ENCODE measurements around the gene FRS3.
"Not testable (repeated sequence)": the region's sequence is repeated elsewhere in the genome, so short reads cannot be mapped to it uniquely, and the experiment has no call there.

Gene FRS3

DNA sequence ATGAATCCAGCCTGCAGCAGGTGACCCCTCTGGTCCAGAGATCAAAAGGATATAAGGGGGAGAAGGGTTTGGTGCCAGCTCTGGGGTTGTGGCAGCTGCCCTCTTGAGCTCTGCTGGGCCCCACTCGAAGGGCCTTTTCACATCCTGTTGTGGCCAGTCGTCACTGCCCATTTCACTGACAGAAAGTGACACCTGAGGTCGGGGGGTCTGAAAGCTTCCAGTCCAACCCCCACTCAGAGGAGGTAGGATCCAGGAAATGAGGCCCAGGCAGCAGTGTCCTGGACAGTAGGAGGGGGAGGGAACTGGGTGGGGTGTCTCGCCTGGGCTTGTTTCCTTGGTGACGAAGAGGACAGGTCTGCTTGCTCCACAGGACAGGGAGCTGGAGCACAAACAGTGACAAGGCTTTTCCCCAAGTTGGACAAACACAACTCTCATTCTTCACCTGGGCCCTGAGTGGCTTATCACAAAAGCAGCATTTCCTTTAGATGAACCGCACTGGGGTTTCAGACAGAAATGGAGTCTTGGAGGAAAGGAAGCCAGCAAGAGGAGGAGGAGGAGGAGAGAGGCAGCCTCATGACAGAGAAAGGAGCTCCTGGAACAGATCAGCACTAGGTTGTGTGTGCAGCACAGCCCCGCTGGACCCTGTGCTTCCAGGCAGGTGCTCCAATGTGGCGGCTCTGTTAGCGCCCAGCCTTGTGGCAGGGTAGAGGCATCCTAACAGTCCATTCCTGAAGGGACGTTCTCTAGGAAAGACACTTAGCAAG lies 11.0 kb downstream of the FRS3 start:
- DNase-seq = no peak

DNA sequence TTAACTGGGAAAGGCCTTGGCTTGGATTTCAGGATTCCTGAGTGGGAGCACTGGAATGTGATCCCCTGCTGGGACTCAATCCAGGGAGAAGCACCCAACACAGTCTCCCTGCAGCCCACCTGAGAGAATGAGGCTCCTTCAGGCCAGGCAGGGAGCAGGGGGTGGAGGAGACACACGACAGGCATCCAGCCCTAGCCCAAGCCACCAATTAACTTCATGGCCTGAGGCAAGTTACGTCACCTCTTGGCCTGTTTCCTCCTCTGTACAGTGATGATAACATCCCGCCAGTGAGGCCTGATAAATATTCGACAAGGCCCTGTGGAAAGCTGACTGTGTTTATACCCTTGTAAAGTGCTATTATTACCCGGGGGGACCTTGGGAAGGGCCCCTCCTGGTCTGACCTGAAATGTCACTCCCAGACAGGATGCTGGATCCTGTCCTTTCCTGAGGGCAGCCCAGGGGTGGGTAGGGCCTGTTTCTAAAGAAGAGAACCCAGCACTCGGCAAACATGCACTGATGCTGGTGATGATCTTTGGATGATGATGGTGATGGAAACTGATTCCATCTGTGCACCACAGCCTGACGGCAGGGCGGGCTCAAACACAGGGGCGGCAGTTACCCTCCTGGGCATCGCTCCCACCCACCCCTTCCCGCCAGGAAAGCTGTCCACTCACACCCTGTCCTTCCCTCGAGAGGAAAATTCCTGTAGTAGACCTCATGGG lies 12.4 kb downstream of the FRS3 start:
- no peak for DNase-seq

DNA sequence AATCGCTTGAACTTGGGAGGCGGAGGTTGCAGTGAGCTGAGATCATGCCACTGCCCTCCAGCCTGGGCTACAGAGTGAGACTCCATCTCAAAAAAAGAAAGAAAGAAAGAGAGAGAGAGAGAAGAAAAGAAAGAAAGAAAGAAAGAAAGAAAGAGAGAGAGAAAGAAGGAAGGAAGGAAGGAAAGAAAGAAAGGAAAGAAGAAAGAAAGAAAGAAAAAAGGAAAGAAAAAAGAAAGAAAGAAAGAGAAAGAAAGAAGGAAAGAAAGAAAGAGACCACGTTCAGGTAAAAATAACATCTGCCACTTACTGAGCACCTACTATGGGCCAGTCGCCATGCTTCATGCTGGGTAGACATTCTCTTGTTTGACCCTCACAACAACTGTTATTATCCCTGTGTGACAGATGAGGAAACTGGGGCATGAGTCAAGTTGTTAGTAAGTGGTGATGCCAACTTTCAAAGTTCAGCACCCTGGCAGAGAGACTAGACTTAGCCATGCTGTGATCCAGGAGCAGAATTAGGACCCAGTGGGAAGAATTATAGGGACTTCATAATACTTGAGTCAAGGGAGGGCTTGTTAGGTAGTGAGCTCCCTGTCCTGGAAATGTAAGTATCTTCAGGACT lies 13.5 kb downstream of the FRS3 start:
- DNase-seq = not testable (repeated sequence)

DNA sequence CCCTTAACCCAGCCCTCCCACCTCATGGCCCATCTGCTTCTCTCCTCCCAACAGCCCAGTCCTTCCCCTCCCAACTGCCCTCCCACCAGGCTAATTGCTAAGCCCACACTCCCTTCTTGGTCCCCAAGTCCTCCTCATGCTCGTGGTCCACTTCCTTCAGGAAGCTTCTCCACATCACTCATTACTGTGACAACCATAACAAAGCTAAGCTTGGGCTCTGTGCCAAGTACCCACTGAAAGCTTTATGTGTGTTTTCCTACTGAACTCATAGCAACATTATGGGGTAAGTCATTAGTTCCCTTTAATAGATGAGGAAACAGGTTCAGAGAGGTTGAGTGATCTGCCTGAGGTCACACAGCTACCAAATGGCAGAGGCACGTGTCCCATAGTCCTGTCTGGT lies 16.2 kb downstream of the FRS3 start:
- no peak for DNase-seq

DNA sequence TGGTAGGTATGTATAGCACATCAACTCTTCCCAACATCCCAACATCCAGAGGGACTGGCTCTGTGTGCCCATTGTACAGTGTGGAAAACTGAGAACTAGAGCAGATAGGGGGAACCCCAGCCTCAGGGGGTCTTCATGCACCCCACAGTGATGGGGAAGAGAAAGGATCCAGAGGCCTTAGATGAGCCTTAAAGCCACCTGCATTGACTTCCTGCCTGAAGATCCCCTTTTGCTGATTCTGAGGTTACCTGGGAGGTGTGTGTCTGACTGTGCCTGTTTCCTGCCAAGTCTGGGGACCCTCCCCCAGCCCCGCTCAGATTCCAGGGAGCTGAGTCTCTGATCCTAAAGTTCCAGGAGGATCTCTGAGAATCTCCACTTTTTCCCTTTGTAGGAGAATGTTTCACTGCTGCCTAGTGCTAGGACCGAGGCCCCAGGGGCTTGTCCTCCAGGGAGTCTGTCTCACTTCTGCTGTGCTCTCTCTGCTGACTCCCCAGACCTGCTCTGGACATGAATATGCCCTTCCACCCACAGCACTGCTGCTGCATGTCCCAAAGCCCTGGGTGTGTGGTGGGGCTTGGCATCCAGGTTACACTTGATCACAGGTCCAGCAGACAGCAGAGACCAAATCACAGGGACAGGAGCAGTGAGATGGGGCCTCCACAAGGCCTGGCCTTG lies 19.7 kb downstream of the FRS3 start:
- DNase-seq = no peak

DNA sequence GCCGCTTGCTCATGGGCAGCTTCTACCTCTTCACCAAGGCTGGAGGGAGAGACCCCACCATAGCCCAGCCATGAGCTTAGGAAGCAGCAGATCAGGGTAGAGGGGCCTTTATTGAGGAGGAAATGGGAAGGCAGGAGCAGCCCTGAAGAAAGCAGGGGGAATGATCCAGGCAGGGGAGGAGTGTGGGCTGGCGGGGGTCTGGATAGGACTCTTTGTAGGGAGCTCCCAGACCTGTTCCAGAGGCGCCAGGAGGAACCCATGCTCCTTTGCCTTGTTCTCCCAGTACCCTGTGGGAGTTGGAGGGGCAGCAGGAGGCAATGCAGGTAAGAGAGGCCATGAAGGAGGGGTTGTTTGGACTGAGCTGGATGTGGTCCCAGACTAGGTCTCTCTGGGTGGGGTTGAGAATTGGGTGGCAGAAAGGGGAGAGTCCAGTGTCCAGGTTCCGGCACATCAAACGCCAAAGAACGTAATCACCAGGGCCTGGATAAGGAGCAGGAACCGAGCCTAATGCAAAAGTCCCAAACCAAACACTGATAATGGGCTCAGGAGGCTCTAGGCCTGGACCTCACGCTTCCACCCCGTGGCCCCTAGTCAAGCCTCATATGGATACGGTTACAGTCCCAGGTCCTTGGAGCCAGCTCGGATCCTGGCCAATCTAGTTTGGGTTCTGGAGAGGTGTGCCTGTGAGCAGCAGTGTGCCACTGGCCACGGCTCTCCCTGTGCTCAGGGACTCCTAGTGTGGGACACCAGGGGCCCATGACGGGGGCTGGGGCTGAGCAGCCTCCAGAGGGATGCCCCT lies 20.4 kb downstream of the FRS3 start:
- no peak for DNase-seq

DNA sequence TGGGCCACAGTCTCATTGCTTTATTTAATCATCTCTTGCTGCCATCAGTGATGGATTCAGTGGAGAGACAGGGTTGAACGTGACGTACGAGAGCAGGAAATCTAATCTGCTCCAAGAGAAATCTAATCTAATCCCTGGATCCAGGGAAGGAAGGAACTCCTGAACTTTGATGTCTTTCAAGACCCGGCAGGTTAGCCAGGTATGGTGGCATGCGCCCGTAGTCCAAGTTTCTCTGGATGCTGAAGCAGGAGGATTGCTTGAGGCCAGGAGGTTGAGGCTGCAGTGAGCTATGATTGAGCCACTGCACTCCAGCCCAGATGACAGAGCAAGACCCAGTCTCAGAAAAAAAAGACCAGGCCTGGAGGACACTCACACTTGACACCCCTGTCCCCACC lies 21.1 kb downstream of the FRS3 start:
- DNase-seq = no peak

DNA sequence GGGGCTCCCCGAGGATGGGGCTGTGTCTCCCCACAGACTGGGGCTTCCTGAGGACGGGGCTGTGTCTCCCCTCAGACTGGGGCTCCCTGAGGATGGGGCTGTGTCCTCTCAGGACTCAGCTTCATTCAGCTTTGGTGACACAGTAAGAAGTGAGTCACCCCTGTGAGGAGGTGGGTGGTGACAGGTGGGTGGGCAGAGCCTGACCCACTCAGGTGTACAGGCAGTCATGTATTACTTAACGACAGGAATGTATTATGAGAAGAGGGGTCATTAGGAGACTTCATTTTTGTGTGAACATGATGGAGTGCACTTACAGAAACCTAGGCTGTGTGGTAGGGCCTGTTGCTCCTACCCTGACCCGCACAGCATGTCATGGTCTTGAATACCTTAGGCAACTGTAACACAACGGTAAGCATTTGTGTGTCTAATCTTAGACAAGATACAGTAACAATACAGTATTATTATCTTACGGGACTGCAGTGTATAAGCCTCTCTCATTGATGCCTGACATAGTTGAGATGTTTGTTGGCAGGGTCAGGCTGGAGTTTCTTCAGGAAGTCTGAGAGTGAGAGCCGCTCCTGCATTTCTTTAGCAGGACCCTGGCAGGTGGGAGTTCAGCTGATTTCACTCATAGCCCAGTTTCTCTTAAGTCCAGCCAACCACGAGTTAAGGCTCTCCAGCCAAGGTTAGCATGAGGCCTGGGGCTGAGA lies 21.6 kb downstream of the FRS3 start:
- no peak for DNase-seq

DNA sequence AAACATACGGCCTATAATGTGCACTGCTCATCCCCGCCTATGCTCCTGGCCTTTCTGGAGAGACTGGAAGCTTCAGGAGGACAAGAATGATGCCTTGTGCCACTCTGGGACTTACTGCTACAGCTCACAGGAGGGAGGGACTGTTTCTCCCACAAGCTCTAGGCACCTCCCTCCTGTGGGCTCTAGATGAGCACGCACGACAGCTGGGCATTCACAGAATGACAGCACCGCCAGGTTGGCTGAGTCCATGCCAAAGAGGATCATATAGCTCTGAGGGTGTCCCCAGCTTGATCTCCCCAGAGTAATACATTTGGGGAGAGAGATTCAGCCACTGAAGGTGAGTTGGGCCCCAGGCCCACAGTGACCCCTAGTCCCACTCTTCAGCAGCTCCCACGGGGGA lies 22.4 kb downstream of the FRS3 start:
- no peak for DNase-seq

DNA sequence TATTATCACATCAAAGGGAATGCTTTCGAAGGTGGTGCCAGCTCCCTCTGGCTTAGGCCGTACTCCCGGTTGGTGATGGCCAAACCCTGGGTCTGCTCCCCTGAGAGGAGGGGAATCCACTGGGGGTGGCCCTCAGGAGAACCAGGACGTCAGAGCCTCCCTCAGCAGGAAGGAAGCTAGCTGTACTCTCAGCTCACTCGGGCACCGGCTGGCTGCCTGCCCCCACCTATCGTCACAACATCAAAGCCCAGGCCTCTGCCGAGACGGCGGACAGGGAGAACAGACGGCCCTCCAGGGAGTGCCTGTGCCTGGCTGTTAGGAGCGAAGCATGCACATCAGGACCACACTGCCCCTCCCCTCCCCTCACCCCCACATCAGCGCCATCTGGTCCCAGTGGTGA lies 23.3 kb downstream of the FRS3 start:
- no peak for DNase-seq

DNA sequence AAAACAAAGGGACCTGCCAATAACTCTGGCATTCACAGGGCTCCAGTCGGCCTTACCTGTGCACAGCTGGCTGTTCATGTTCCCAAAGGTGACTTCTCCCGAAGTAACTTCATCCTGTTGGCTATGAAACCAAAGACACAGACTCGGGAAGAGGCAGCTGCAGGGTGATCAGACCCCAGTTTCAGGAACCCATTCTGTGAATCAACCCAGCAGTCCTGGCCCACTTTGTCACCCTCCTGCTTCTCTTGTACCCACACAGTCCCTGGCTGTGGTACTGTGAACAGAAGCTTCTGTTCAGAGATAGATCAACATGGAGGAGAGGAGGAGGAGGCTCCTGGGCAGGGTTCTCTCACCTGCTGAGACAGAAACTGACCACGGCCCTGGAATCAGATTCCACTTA lies 23.8 kb downstream of the FRS3 start:
- DNase-seq = no peak

DNA sequence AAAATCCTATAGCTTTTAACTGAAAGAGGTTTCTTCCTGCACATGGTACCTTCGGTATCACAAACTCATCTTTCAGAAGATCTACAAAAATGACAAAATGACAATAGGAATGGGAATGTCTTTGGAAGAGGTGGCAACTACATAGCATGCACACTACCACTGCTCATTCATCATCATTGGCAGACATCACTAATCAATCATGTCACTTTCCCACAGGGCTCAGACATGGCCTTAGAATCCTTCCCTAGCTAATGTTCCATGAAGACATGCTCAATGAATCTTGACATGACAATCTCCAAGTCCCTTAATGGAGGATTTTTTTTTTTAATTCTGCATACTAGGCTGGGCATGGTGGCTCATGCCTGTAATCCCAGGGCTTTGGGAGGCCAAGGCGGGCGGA lies 29.3 kb downstream of the FRS3 start:
- DNase-seq = no peak

DNA sequence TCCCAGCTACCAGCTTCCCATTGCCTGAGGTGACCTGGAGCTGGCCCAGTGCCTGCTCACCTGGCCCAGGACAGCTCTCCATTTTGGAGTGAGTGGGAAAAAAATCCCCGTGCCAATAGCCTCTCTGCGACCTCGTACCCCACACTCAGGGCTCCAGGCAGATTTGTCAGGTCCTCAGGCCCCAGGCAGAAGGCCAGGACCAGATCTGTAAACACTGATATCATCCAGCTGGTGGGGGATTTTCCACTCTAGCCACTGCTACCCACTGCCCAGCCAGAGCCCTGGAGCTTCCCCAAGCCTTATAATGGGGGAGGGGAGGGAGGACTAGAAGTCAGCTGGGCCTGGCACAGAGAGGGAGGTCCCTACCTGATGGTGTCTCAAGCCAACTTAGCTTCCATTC lies 31.2 kb downstream of the FRS3 start:
- DNase-seq = no peak

DNA sequence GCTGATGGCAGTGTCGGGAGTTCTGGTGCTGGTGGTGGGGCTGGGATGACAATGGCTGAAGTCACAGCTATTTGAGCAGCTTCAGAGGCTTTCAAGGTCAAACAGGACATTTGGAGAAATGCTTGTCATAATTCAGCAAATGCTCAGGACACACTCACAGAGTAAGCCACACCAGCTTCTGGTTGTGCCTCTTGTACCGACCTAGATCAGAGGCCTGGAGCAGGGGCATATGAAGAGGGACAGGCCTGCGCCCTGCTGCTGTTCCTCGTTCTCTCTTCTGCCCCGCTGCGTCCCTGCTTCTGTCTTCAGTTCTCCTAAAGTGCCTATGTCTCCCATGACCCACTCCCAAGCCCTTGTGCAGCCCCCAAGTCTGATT lies 31.6 kb downstream of the FRS3 start:
- no peak for DNase-seq

DNA sequence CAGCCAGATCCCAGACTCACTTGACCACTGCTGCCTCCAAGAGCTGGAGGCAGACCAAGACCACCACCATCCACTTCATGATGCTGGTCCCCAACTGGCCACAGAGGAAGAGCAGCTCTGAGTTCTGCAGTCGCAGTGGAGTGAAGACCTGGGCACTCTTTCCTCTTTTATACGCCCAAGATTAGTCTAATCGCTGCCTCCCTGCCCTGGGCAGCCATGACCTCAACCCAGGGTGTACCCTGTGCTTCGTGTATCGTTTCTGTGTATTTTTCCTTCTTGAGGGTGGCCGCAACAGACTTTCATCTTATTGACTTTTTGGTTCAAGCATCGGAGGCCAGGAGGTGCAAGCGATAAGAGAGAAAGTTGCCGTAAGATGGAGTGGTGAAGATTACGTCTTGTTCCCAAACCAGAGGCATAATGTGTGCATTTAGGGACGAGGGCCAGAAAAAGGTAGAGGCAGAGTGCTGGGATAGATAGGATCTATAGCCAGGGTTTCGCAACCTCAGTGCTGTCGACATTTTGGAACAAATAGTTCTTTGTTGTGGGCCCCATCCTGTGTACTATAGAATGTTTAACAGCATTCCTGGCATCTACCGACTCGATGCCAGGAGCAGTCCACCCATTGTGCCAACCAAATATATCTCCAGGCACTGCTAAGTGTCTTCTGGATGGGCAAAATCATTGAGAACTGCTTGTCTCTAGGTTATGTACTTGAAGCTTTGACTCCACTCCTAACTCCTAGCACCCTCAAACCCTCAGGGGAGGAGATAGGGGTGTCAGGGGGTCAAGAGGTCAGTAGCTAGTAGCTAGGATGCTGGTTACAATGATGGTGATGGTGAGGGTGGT lies 32.2 kb downstream of the FRS3 start, which contains the start of gene PGC:
Gene PGC (minus strand): TSS at position 142 of the 846 bp plus-strand sequence. CDS start 63 bp downstream, at position 79.
- no peak for DNase-seq

DNA sequence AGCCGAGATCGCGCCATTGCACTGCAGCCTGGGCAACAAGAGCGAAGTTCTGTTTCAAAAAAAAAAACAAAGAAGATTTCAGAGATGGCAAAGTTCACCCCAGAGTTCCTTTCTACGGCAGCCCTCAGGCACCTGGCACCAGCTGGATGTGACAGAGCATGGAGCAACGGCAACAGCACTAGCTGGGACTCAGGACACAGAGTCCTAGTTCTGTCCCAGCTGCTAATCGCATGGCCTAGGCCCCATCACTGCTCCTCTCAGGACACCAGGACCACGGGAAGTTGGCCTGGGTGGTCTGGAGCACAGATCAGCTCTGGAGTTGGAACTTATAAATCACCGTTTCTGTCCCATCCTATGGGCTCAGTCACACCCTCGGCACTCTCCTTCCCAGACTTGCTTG lies 33.6 kb downstream of the FRS3 start:
- DNase-seq = no peak

DNA sequence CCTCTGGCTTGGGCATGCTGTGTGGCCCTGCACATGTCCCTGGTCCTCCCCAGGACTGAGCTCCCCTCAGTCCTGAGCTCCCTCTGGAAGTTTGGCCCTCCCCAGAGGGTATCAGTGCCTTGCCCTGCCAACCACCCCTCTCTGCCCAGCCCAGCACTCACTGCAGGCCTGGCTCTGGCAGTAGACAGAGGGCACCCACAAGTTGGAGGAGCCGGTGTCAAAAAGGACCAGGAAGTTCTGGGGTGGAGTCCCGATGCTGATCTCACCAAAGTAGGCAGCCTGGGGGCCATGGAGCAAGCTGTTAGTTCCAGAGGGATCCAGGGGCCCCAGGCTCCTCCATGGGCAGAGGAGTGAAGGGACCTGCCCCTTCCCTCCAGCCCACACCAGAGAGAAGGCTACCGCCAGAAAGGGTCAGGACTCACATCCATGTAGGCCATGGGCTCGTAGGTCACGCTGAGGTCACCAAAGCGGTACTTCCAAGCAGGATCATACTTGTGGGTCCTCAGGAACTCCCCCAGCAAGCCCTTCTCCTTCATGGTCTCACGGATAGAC lies 35.4 kb downstream of the FRS3 start:
- no peak for DNase-seq

DNA sequence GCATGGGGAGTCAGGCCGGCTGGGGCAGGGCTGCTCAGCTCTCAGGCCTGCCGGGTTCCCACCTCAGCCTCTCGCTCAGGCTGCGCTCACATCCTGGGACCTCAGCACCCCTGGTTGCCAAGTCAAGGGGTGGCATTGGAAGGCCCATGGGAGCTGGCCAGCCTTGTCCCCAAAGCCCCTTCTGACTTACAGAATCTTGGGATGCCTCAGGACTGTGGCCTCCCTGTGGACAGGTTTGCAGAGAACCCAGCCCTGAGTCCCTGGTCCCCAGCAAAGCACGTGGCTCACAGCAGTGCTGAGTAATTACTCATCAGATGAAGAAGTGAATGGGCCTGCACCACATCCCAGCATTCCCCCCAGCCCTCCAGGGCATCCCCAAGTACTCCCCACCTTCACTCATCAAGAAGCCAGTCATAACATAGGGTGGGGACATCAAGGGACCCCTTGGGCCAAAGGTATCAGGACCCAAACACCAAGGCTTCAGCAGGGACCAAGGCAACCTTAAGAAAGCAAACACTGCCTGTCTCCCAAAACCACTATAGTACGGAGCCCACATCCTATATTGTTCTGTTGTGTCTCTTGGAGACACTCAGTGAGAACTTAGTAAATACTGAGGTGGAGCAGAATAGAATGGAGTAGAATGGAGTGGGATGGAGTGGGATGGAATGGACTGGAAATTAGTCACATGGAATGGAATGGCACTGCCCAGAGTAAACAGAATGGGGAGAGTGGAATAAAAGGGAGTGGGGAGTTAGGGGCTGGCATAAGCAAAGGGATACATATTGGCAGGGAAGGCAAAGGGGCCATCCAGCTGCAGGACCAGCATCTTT lies 36.1 kb downstream of the FRS3 start:
- DNase-seq = no peak

DNA sequence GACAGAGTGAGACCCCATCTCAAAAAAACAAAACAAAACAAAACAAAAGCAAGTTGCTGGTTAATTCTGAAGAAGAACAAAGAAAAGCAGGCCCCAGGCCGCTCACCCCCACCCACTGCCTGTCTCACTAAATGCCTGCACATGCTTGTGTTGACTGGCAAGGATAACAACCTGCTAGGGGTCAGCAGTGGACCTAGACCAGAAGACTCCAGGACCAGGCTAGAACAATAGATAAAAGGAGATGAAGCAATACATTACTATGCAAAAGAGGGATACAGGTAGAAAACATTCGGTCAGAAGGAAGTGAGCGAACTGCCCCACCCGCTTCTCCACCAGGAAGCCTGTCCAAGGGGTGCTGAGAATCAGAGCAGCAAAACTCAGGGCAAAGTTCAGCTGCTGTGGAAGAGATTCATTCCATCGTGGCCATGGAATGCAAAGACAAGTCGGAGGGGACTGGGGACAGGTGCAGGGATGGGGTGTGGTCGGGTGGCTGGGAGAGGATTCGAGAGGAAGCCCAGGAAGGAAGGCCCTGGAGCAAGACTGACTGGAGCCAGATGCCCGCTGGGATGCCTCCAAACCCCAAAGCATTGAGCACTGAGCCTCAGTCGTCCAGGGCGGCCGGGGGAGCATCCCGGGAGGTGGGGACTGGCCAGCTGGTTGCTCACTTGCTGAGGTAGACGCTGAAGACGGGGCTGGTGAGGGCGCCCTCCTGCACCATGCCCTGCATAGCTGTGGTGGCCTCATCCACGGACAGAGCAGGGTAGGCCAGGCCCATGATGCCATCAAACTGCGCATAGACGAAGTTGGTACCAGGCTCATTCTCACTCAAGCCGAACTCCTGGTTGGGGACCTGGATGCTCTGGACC lies 37.8 kb downstream of the FRS3 start:
- DNase-seq = no peak

All from NK-92 treated with Interleukin-12 subunit alpha and Interleukin-12 subunit beta, amount 100 ng/mL, for 24 hours (cell line).